NCI-H82 treated with DMSO at 0.1 percent for 48 hours (cell line): Measurements from ENCODE around the gene LAMTOR5.
A peak's percentile ranks its signal among the peaks of the same experiment; 100 is the strongest.
"Not testable (repeated sequence)": the region's sequence is repeated elsewhere in the genome, so short reads cannot be mapped to it uniquely, and the experiment has no call there.

Experiments
- DNase-seq: peaks from one replicate; lab custom pipeline; 2025; ENCODE audit not compliant: unreplicated experiment; lab: John Stamatoyannopoulos, UW

Gene LAMTOR5

DNA sequence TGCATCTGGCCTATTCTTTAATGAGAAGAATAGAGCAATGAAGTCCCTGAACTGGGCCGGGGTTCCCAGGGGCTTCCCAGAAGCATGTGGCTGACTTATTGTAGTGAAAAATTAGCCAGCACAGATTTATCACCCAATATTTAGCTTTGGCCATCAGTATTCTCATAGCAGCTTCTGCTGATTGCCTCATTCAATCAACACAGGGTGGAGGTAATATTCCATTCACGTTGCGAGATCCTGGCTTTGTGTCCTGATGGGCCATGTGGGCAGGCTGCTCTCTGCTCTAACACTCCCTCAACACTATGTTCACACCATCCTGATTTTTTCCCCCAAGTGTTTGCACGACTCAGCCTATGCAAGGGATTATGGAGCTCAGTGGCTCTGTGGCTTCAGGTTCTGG lies 21.5 kb upstream of the LAMTOR5 start:
- DNase-seq: no peak

DNA sequence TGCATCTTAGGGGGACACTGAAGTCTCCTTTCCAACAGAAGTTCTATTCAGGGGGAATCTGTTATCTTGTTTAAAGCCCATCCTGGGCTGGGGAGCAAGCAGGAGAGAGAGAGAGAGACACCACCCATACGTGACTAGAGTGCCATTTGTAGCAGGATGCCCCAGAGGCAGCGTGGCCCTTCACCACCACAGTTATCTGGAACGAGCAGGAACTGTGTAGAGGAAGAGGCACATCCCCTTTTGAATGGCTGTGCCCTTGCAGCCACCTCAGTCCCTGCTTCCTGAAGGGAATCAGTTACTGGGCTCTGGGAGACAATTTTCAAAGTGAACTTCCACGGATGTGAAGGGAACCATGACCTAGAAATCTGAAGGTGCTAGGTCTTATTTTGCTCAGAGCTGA lies 19.4 kb upstream of the LAMTOR5 start:
- no peak for DNase-seq

DNA sequence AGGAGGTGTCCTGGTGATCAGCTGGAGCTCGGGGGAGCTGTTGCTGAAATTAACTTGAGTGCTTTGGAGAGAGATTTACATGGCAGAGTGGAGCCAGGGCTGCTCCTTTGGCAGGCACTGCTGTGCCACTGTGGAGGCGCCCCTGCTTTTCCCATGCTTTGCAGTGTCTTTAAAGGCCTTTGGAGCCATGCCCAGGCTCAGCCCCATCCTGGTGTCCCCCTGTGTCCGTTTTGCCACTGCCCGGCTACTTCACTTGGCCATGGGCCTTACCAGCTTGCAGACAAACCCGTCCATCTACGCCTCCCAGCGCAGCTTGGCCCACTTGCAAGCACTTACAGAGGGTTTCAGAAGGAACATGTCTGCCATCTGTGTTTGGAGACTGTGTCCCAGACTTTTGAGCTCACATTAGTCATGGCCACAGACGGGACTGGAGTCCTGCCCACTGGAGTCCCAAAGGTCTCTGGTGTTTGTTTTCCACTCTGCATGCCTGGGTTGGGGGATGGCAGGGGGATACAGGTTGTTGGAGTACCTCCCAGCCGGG lies 18.2 kb upstream of the LAMTOR5 start:
- no peak for DNase-seq

DNA sequence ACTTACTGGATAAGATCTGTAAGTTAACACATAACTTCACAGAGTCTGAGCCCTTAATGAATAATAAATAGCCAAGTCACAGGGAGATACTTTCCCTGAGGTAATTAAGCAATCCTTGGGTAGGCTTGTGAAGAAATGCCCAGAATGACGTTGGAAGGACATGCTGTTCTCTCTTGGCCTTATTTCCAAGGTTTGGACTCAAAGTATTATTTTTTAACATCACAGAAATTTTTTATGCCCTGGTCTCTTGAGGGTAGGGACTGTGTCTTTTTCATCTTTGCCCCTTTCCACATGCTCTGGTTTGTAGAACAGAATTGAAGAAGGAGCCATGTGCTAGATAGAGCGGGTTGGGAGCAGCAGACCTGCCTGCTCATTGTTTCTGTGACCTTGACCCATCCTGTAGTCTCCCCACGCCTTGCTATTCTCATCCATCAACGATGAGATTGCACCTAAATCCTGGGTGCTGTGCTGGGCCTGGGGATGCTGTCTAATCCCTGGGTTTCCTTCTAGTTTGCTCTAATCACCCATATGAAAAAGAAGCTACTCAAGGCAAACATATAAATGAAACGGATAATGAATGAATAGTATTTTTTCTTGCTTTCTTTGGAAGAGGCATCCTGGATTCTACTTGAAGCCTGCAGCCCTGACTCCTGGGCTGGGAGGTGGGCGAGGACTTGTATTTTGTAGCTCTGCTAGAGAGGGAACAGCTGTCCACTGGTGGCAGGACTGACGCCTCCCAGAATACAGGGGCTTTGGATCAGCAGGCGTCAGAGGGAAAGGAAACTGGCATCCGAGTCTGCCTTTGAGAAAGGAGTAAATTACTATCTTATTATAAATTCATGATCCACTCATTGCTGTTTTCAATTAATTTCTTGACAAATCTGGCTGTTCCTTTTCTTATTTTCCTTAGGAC lies 17.5 kb upstream of the LAMTOR5 start:
- no peak for DNase-seq

GRCh38 chr1:110420874-110421793 lies 13.6 kb upstream of the LAMTOR5 start:
- DNase-seq: no peak

DNA sequence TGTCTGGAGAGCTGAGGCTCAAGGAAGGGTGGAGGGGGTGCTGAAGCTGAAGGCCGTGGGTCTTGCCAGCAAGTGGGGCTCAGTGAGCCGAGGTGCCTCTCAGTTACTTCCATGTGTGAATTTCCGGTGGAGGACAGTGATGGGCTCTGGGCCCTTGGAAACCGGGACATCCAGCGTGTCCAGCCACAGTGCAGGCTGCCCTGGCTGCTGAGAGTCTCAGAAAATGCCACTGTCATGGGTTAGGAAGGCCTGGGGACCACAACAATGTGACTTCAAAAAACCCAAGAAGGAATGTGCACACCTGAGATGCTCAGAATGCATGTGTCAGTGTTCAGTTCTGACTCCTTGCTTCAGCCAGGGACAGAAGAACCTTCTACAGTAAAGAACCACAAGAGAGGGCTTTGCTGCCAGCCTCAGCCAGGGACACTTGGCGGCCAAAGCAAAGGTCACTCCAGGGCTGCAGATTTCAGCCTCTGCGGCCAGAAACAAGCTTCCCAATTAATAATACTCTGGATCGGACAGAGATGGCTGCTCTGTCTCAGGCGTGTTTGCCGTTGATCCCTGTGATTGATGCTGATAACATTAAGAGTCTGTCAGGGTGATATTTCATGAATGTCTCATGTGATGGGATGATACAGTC lies 12.6 kb upstream of the LAMTOR5 start:
- no peak for DNase-seq

DNA sequence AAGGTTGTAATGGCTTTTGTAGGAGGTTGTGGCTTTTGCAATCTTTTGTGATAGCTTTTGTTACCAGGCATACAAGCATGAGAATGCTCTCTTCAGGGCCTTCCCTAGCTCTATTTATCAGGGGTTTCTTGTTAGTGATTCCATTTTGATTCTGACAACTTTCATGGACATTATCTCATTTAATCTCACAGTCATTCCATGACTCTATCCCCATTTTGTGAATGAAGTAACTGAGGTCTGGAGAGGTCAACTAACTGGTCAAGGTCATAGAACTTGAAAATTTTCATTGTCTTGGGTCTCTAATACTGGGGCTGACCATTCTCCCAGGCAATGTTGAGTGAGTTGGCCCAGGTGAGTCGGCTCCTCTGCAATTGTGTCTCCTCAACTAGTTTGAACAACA lies 11.2 kb upstream of the LAMTOR5 start:
- no peak for DNase-seq

DNA sequence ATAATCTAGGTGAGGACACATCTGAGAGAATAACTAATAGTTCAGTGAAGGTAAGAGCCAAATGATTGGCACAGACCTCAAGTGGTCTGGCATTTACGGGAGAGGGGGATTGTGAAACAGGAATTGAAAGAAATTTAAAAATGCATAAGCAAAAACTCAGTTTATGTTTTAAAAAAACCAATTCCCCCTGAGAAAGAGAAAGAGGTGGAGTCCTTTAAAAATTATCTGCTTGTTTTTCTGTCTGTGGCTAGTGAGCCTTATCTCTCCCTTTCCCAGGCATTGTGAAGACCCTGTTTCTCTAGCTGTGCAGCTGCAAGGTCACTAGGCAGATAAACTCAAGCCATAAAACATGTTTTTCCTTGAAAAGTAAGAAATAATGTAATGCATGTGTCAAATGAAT lies 5.6 kb upstream of the LAMTOR5 start:
- not testable (repeated sequence) for DNase-seq

DNA sequence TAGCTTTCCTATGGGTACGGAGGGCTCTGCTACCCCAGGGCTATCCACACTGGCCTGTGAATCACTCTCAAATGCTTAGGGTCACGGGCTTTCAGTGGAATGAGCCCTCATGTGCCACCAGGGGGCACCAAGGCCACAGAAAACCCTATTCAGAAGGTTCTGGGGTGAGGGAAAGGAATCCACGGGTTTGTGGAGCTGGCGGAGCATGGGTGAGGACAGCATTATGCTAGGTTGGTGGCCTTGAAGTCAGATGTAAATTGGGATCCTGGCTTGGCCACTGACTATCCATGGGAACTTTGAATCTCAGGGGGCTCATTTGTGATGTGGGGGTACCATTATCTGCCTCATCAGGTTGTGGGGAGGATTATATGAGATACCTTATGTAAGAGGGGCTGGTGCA lies 5.1 kb upstream of the LAMTOR5 start:
- peak; percentile 38 for DNase-seq

DNA sequence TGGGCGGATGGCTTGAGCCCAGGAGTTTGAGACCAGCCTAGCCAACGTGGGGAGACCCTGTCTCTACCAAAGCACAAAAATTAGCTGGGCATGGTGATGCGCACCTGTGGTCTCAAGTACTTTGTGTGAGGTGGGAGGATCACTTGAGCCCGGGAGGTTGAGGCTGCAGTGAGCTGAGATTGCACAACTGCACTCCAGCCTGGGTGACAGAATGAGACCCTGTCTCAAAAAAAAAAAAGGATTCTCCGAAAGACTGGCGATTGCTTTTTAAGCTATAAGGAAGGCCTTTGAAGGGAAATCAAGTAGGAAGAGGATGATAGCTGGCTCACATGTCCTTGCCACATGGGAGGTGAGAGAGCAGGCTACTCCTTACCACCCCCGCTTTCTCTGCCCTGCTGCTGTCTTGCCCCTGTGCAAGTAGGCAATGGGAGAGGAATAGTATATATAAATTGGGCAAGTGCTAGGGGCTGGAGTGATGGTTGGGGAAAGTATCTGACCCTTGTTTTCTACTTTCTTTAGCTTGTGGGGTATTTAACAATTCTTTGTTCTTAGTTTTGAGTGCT lies 3.8 kb upstream of the LAMTOR5 start:
- no peak for DNase-seq

GRCh38 chr1:110409316-110409715 lies 1.8 kb upstream of the LAMTOR5 start:
- DNase-seq: no peak

DNA sequence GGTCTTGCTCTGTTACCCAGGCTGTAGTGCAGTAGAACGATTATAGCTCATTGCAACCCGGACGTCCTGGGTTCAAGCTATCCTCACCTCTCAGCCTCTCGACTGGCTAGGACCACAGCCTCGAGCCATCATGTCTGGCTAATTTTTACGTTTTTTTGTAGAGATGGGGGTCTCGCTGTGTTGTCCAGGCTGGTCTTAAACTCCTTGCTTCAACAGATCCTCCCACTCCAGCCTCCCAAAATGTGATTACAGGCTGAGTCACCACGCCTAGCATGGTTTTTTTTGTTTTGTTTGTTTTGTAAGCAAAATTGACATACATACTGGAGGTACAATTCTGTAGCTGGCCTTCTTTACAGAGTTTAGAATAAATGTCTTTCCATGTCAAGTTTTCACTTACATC lies 994 bp upstream of the LAMTOR5 start:
- no peak for DNase-seq

DNA sequence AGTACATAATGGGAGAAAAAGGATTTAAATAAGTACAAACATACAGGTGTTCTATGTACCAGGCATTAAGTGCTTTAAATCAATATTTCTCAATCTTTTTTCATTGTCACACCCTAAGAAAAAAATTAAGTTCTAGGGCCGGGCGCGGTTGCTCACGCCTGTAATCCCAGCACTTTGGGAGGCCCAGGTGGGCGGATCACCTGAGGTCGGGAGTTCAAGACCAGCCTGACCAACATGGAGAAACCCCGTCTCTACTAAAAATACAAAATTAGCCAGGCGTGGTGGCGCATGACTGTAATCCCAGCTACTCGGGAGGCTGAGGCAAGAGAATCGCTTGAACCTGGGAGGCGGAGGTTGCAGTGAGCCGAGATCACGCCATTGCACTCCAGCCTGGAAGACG lies 1.1 kb downstream of the LAMTOR5 start:
- DNase-seq: not testable (repeated sequence)

DNA sequence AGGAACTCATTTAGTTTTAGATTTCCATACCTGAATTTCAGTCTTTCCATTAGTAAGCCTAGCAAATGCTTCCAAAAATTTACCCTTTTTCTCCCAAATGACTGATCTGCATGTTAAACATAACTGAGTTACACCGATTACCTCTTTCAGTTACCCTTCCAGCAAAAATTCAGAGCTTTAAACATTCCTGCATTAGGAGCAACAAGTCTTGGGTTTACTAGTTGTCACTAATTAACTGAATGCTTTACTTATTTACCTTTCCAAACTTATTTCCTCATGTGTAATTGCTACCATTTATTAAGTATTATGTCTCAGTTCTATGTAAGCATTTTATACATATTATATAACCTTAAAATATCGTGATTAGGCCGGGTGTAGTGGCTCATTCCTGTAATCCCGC lies 3.1 kb downstream of the LAMTOR5 start:
- DNase-seq: no peak

GRCh38 chr1:110403805-110404204 lies 3.7 kb downstream of the LAMTOR5 start:
- DNase-seq: no peak

- not testable (repeated sequence) for DNase-seq
Measured at GRCh38 chr1:110396259-110396958, 11.1 kb downstream of the LAMTOR5 start.

DNA sequence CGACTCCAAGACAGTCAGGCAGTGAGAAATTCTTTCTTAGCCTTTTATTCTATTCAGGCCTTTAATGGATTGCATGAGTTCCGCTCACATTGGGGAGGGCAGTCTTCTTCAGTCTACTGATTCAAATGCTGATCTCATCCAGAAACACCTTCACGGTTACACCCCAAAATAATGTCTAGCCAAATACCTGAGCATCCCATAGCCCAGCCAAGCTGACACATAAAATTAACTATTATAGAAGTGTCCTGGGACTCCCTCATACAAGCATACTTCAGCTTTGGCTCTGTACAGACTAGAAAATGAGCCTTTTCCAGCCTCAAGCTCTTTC lies 13.0 kb downstream of the LAMTOR5 start:
- no peak for DNase-seq

GRCh38 chr1:110393691-110394492 lies 13.6 kb downstream of the LAMTOR5 start:
- DNase-seq: no peak

DNA sequence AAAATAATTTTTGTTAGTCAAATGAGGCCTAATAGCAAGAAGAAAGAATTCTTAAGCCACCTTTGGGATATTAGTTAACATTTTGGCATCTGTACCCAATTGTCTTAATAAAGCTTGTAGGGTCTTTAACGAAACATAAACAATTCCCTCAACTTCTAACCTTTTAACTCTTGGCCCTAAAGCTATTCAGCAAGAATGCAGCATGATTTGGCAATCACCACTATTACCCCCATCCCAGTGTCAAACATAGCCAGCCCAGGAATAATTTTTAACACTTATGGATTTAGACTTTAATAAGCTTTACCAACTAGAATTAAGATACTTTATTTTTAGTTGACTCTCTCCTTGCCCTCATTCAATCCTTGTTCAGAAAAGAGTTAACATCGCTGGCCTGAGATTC lies 14.2 kb downstream of the LAMTOR5 start:
- DNase-seq: no peak
